Transverse colon (tissue), 4 donors: Measurements from ENCODE around the gene TMEM69. TPM values are rescaled to one million over a fixed set of nuclear protein-coding genes. Genes with fewer than 3 reads are reported as not detected.

Experiments used
- DNase-seq: peaks from one replicate; pipeline ENCODE4 v3.0.0-alpha.2; 2019
- H3K27ac ChIP-seq, 4 donors: fragments of 200-600 bp; sonication (generic); 2 replicates each; pipeline ENCODE4 v1.5.1; 2016 to 2018; ENCODE audit warnings: inconsistent platforms in 4 of 4
- H3K27me3 ChIP-seq: fragments of 200-600 bp; sonication (generic); 2 replicates; pipeline ENCODE4 v1.5.1; 2017; ENCODE audit warnings: inconsistent platforms
- H3K36me3 ChIP-seq, 4 donors: fragments of 200-600 bp; sonication (generic); 2 replicates each; pipeline ENCODE4 v1.5.1; 2017 to 2019; ENCODE audit warnings: inconsistent platforms in 4 of 4
- H3K4me1 ChIP-seq, 4 donors: fragments of 200-600 bp; sonication (generic); 2 replicates each; pipeline ENCODE4 v1.5.1; 2017 to 2020; ENCODE audit warnings: inconsistent platforms in 4 of 4
- H3K4me3 ChIP-seq, 4 donors: fragments of 200-600 bp; sonication (generic); 1 replicate in 1 of 4; 2 replicates in 3 of 4; pipeline versions ENCODE4 v1.5.1 to v1.6.1; 2017 to 2019; ENCODE audit warnings: inconsistent platforms in 4 of 4
- H3K9me3 ChIP-seq, 2 donors: fragments of 200-600 bp; sonication (generic); 2 replicates each; pipeline ENCODE4 v1.5.1; 2017 to 2019; ENCODE audit warnings: inconsistent platforms in 2 of 2
- CTCF ChIP-seq, 5 experiments: fragments of 200-600 bp in 3 of 5; fragments of 450-650 bp in 2 of 5; sonication (generic) in 3 of 5; IDR thresholded peaks; 1 replicate in 2 of 5; 2 replicates in 3 of 5; pipeline ENCODE4 v1.5.1; 2016 to 2017; ENCODE audit warnings: antibody characterized with exemption in 5 of 5, inconsistent platforms in 3 of 5, mild to moderate bottlenecking in 2 of 5, moderate library complexity in 1 of 5
- EP300 ChIP-seq: sonication (generic); formaldehyde crosslinking; IDR thresholded peaks from one replicate; pipeline ENCODE4 v1.6.1; 2017; ENCODE audit warnings: antibody characterized with exemption, low read depth
- POLR2A ChIP-seq: fragments of 450-650 bp; IDR thresholded peaks from one replicate; pipeline ENCODE4 v1.6.1; 2016; ENCODE audit warnings: antibody characterized with exemption, mild to moderate bottlenecking, moderate library complexity
- POLR2AphosphoS5 ChIP-seq, 3 donors: sonication (generic); formaldehyde crosslinking; IDR thresholded peaks; one replicate each; pipeline ENCODE4 v1.6.1; 2016; ENCODE audit warnings: antibody characterized with exemption in 3 of 3
- WGBS, 2 donors: methylation state at CpG; one replicate each; pipeline ENCODE4 v1.1.5; 2018; ENCODE audit warnings: low coverage in 1 of 2; 5-methylcytosine and 5-hydroxymethylcytosine counted together
- in situ Hi-C, 4 donors: fragments of 200-750 bp; cut with MboI; loops; one replicate each; pipeline versions ENCODE4 v1.15.0 to v1.15.1; 2017; ENCODE audit warnings: low sequenced_read_pairs in 3 of 4, low pct_ligation_motif_present in 1 of 4, low pct_unique_long_range_greater_than_20kb in 1 of 4
- intact Hi-C: fragments of 100-400 bp; cut with DNase I; formaldehyde crosslinking; loops from one replicate; pipeline ENCODE4 v1.15.1; 2023; ENCODE audit warnings: low total_unique reads
- total RNA-seq, 4 donors: library from RNA; depleted of rRNA; stranded (reverse); fragments of >200 nt; gene quantifications; one replicate each; pipeline ENCODE4 v1.1.0, GENCODE V29; 2016

TMEM69 gene
- total RNA-seq, 4 donors from 2014 or later: 6.4 to 47.2 (median 28.0) TPM

- in situ Hi-C loops (no loop called here), intact Hi-C loops (no loop called here)
- H3K9me3 ChIP-seq: no peaks in the 10 kb centered on the region
- no peak for TF ChIP-seq POLR2A
- TF ChIP-seq POLR2AphosphoS5 (IDR thresholded peaks at IDR 0.05): no peak
- TF ChIP-seq EP300: no peak
- no peak for TF ChIP-seq CTCF (IDR thresholded peaks at IDR 0.05)
- DNase-seq: no peak
- H3K27ac ChIP-seq: no peak overlapping the region
- H3K4me3 ChIP-seq: no peak overlapping the region
- no peaks in the 10 kb centered on the region for H3K27me3 ChIP-seq
- no peaks in the 10 kb centered on the region for H3K36me3 ChIP-seq
- H3K4me1 ChIP-seq: peaks cover 36 to 99% (median 80%) of the 10 kb centered on the region in 4 donors
These were observed 9.5 kb upstream of the TMEM69 start for GRCh38 chr1:45678489-45678888.

GRCh38 chr1:45679123-45679522, 8.9 kb upstream of the TMEM69 start:
- no peak for DNase-seq
- in situ Hi-C loops (no loop called here), intact Hi-C loops (no loop called here)
- Histone ChIP-seq H3K4me1 (peaks cover 36 to 99% (median 78%) of the 10 kb centered on the region in 4 donors), H3K27ac (peak overlapping the region in 2 of 4 donors; percentile 1 to 9), H3K36me3 (no peaks in the 10 kb centered on the region), H3K4me3 (no peak overlapping the region), H3K9me3 (no peaks in the 10 kb centered on the region), H3K27me3 (no peaks in the 10 kb centered on the region)
- TF ChIP-seq EP300: no peak
- no peak for TF ChIP-seq POLR2A
- no peak for TF ChIP-seq CTCF (IDR thresholded peaks at IDR 0.05)
- no peak for TF ChIP-seq POLR2AphosphoS5 (IDR thresholded peaks at IDR 0.05)
- 0 to 29% methylated on average over 2 to 3 of the region's 3 CpGs for WGBS, 2 donors

GRCh38 chr1:45682942-45683341, 5.0 kb upstream of the TMEM69 start:
- intact Hi-C loops (no loop called here), in situ Hi-C loops (no loop called here)
- 64 to 84% methylated on average over 3 to 6 of the region's 6 CpGs for WGBS, 2 donors
- Histone ChIP-seq H3K27me3 (no peaks in the 10 kb centered on the region), H3K36me3 (no peaks in the 10 kb centered on the region), H3K27ac (peak overlapping the region in 1 of 4 donors; percentile 32), H3K4me3 (no peak overlapping the region), H3K9me3 (no peaks in the 10 kb centered on the region), H3K4me1 (peaks cover 26 to 76% (median 62%) of the 10 kb centered on the region in 4 donors)
- no peak for DNase-seq
- TF ChIP-seq POLR2AphosphoS5 (IDR thresholded peaks at IDR 0.05): no peak
- no peak for TF ChIP-seq CTCF (IDR thresholded peaks at IDR 0.05)
- no peak for TF ChIP-seq POLR2A
- no peak for TF ChIP-seq EP300

- H3K4me3 ChIP-seq: peak overlapping the region in 3 of 4 donors; percentile 78 to 99 (median 89)
- no peak for DNase-seq
- H3K36me3 ChIP-seq: no peaks in the 10 kb centered on the region
- in situ Hi-C loops: no loop called here
- H3K27me3 ChIP-seq: no peaks in the 10 kb centered on the region
- no peak for TF ChIP-seq POLR2AphosphoS5 (IDR thresholded peaks at IDR 0.05)
- TF ChIP-seq POLR2A: no peak
- no peak for TF ChIP-seq EP300
- no peak for TF ChIP-seq CTCF (IDR thresholded peaks at IDR 0.05)
- H3K4me1 ChIP-seq: peaks cover 15 to 72% (median 63%) of the 10 kb centered on the region in 4 donors
- 19 to 22% methylated on average over 2 of the region's 2 CpGs for WGBS, 2 donors
- peak overlapping the region; percentile 25 to 100 (median 97) for H3K27ac ChIP-seq
- H3K9me3 ChIP-seq: no peaks in the 10 kb centered on the region
- intact Hi-C loops: no loop called here
These were observed 3.6 kb upstream of the TMEM69 start for GRCh38 chr1:45684402-45684801.
